ENCODE data around the gene MLXIP. TPM values are rescaled to one million over a fixed set of nuclear protein-coding genes. Genes with fewer than 3 reads are reported as not detected.

The MLXIP gene
- total RNA-seq, 1 experiment from 2014 or later, result 46.3 TPM

- Histone ChIP-seq H3K4me2 (ENCODE audit: low read length) (no peak overlapping the region), H3K9ac (ENCODE audit: low read length) (no peak overlapping the region), H3K36me3 (ENCODE audit: control insufficient read depth in 1 of 2, insufficient read depth in 2 of 2, low read length in 2 of 2) (peaks cover 14 to 24% of the 10 kb centered on the region in 2 experiments), H3K79me2 (ENCODE audit: insufficient read depth, low read length) (peaks cover 99% of the 10 kb centered on the region), H3K4me1 (ENCODE audit: control insufficient read depth in 1 of 2, insufficient read depth in 2 of 2, low read length in 2 of 2) (no peaks in the 10 kb centered on the region; a peak in 1 of 4 replicates), H2AFZ (ENCODE audit: low read depth, low read length, poor library complexity, severe bottlenecking) (no peak overlapping the region), H3K27me3 (ENCODE audit: insufficient read depth, low read length) (no peaks in the 10 kb centered on the region), H3K9me3 (ENCODE audit: control insufficient read depth in 1 of 2, insufficient read depth in 1 of 2, low read depth in 1 of 2, low read length in 2 of 2) (no peaks in the 10 kb centered on the region), H3K4me3 (replicated peaks in 1 of 2; ENCODE audit: low read depth in 1 of 2, low read length in 2 of 2) (no peak overlapping the region), H3K9me2 (ENCODE audit: insufficient read depth) (no peaks in the 10 kb centered on the region), H3K27ac (ENCODE audit: low read depth, low read length) (no peak overlapping the region), H4K20me1 (ENCODE audit: insufficient read depth) (peaks cover 8% of the 10 kb centered on the region; the same call in 1 of the 2 replicates)
- no peak for TF ChIP-seq TCF7L2 (IDR thresholded peaks at IDR 0.05; ENCODE audit: borderline replicate concordance, extremely low read depth, insufficient read depth, insufficient read length)
- TF ChIP-seq ZNF274 (IDR thresholded peaks at IDR 0.05; ENCODE audit: low read depth, low read length), result no peak
- TF ChIP-seq CEBPB (IDR thresholded peaks at IDR 0.05; ENCODE audit: low read depth), result no peak
- no peak for TF ChIP-seq MAX (IDR thresholded peaks at IDR 0.05)
- no peak for TF ChIP-seq EZH2phosphoT487 (IDR thresholded peaks at IDR 0.05; ENCODE audit: borderline replicate concordance)
- no peak for TF ChIP-seq EGR1 (IDR thresholded peaks at IDR 0.05; ENCODE audit: low read depth)
- no peak for TF ChIP-seq JUND (IDR thresholded peaks at IDR 0.05)
- no peak for TF ChIP-seq SP1 (IDR thresholded peaks at IDR 0.05; ENCODE audit: low read depth)
- TF ChIP-seq SIN3A (IDR thresholded peaks at IDR 0.05; ENCODE audit: low read depth), result no peak
- TF ChIP-seq YY1 (IDR thresholded peaks at IDR 0.05; ENCODE audit: extremely low read depth, insufficient replicate concordance, low read depth, low read length), result no peak
- TF ChIP-seq EZH2 (IDR thresholded peaks at IDR 0.05), result no peak
- TF ChIP-seq ZFX (IDR thresholded peaks at IDR 0.05), result no peak
- no peak for TF ChIP-seq CTCF (IDR thresholded peaks at IDR 0.05 in 2 of 3, conservative IDR thresholded peaks at IDR 0.05 in 1 of 3; ENCODE audit: borderline replicate concordance in 1 of 3, insufficient read depth in 1 of 3, low read depth in 2 of 3, low read length in 2 of 3)
- no peak for TF ChIP-seq FOSL1 (IDR thresholded peaks at IDR 0.05; ENCODE audit: low read depth)
- TF ChIP-seq ELF1 (IDR thresholded peaks at IDR 0.05; ENCODE audit: borderline replicate concordance, low read depth), result no peak
- TF ChIP-seq POLR2A (IDR thresholded peaks at IDR 0.05; ENCODE audit: borderline replicate concordance, extremely low read depth, insufficient read depth, insufficient read length), result no peak
- intact Hi-C loops (cut with micrococcal nuclease), result no loop called here
- ATAC-seq, result no peak
- RAD21 ChIA-PET (ENCODE audit: low non-redundant PET in 1 of 2, low total read pairs in 2 of 2, uncharacterized antibody in 2 of 2, unreplicated experiment in 2 of 2), result no interaction called here
- POLR2A ChIA-PET, result no interaction called here
- no peak for DNase-seq (ENCODE audit: low read depth, low spot score)
- CTCF ChIA-PET, result no interaction called here
- BruUV-seq (replicated peaks), result no TSS peak
These were observed 8.2 kb downstream of the MLXIP start for GRCh38 chr12:122086641-122087285.

All from HCT116 (cell line).